IMR-90 (cell line): Measurements from ENCODE around the gene EBF3.

Source experiments
- MXI1 ChIP-seq: IDR thresholded peaks from 2 replicates; pipeline ENCODE4 v1.6.1; 2012; ENCODE audit warnings: low read depth, mild to moderate bottlenecking, low read length, moderate library complexity, borderline replicate concordance
- RAD21 ChIP-seq: IDR thresholded peaks from 2 replicates; pipeline ENCODE4 v1.6.1; 2012; ENCODE audit warnings: low read length, improper control_type of control experiment
- RCOR1 ChIP-seq: IDR thresholded peaks from 2 replicates; pipeline ENCODE4 v1.6.1; 2012; ENCODE audit warnings: mild to moderate bottlenecking, low read length, improper control_type of control experiment; ENCODE audit not compliant: insufficient replicate concordance
- TF ChIP-seq, protein P1 (sequence below): conservative IDR thresholded peaks from 2 replicates; pipeline ENCODE4 v1.5.1; 2012; ENCODE audit warnings: mild to moderate bottlenecking, low read depth, low read length, improper control_type of control experiment

DNA sequence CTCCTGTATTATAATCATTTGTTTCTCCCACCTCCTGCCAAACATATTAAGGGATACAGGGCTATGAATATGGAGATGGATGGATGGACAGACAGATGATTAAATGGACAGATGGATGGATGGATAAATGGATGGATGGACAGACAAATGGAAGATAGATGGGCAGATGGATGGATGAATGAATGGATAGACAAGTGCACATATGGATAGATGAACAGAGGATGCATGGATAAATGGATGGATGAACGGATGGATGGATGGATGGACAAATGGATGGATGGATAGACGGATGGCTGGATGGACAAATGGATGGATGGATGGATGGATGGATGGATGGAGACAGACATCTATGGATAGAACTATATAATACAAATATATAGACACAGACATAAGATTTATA lies 59.8 kb downstream of the EBF3 start:
- TF ChIP-seq, protein P1, sequence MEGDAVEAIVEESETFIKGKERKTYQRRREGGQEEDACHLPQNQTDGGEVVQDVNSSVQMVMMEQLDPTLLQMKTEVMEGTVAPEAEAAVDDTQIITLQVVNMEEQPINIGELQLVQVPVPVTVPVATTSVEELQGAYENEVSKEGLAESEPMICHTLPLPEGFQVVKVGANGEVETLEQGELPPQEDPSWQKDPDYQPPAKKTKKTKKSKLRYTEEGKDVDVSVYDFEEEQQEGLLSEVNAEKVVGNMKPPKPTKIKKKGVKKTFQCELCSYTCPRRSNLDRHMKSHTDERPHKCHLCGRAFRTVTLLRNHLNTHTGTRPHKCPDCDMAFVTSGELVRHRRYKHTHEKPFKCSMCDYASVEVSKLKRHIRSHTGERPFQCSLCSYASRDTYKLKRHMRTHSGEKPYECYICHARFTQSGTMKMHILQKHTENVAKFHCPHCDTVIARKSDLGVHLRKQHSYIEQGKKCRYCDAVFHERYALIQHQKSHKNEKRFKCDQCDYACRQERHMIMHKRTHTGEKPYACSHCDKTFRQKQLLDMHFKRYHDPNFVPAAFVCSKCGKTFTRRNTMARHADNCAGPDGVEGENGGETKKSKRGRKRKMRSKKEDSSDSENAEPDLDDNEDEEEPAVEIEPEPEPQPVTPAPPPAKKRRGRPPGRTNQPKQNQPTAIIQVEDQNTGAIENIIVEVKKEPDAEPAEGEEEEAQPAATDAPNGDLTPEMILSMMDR = no peak
- TF ChIP-seq RCOR1 (no peak), RAD21 (no peak), MXI1 (no peak)
